HAP-1 (cell line): ENCODE data around the gene TDRD10.

Experiments used
- DNase-seq, 2 experiments: peaks; one replicate each; pipeline ENCODE4 v3.0.0-alpha.2; 2016 to 2020; ENCODE audit warnings: low spot score in 2 of 2
- H3K27me3 ChIP-seq: fragments of 250-450 bp; sonication (Bioruptor Pico); 2 replicates; pipeline ENCODE4 v1.5.1; 2020; ENCODE audit warnings: low read depth, mild to moderate bottlenecking, moderate library complexity
- H3K36me3 ChIP-seq: fragments of 250-450 bp; sonication (Bioruptor Pico); replicated peaks from 2 replicates; pipeline ENCODE4 v1.5.1; 2020; ENCODE audit warnings: mild to moderate bottlenecking
- H3K4me1 ChIP-seq: fragments of 250-450 bp; sonication (Bioruptor Pico); 2 replicates; pipeline ENCODE4 v1.5.1; 2020; ENCODE audit warnings: mild to moderate bottlenecking
- H3K4me3 ChIP-seq: fragments of 250-450 bp; sonication (Bioruptor Pico); 2 replicates; pipeline ENCODE4 v1.5.1; 2020; ENCODE audit warnings: mild to moderate bottlenecking, moderate library complexity
- H3K9me3 ChIP-seq: fragments of 250-450 bp; sonication (Bioruptor Pico); 2 replicates; pipeline ENCODE4 v1.5.1; 2020; ENCODE audit warnings: mild to moderate bottlenecking, moderate library complexity
- in situ Hi-C: fragments of 300-500 bp; cut with MboI; formaldehyde crosslinking; loops from 3 replicates; pipeline ENCODE4 v1.14.3; 2020; ENCODE audit warnings: low sequenced_read_pairs, inconsistent platforms, mixed read lengths

The TDRD10 gene

GRCh38 chr1:154575147-154575927 lies 73.3 kb downstream of the TDRD10 start:
- peaks cover 20% of the 10 kb centered on the region for H3K36me3 ChIP-seq
- no peaks in the 10 kb centered on the region for H3K4me1 ChIP-seq
- DNase-seq, result no peak
- H3K27me3 ChIP-seq, result no peaks in the 10 kb centered on the region
- no peaks in the 10 kb centered on the region for H3K9me3 ChIP-seq
- in situ Hi-C loops, result no loop called here
- no peak overlapping the region for H3K4me3 ChIP-seq

GRCh38 chr1:154575951-154576566 lies 74.0 kb downstream of the TDRD10 start:
- DNase-seq, result no peak
- in situ Hi-C loops, result no loop called here
- Histone ChIP-seq H3K9me3 (no peaks in the 10 kb centered on the region), H3K4me1 (no peaks in the 10 kb centered on the region), H3K36me3 (peaks cover 27% of the 10 kb centered on the region), H3K27me3 (no peaks in the 10 kb centered on the region), H3K4me3 (no peak overlapping the region)

- Histone ChIP-seq H3K4me3 (no peak overlapping the region), H3K4me1 (no peaks in the 10 kb centered on the region), H3K36me3 (peaks cover 42% of the 10 kb centered on the region), H3K9me3 (no peaks in the 10 kb centered on the region), H3K27me3 (no peaks in the 10 kb centered on the region)
- in situ Hi-C loops, result no loop called here
- no peak for DNase-seq
These were observed 75.5 kb downstream of the TDRD10 start for GRCh38 chr1:154577346-154578057.

GRCh38 chr1:154578058-154578418 lies 76.0 kb downstream of the TDRD10 start:
- no peak for DNase-seq
- Histone ChIP-seq H3K4me3 (no peak overlapping the region), H3K9me3 (no peaks in the 10 kb centered on the region), H3K36me3 (peaks cover 47% of the 10 kb centered on the region), H3K4me1 (no peaks in the 10 kb centered on the region), H3K27me3 (no peaks in the 10 kb centered on the region)
- in situ Hi-C loops, result no loop called here

- no peaks in the 10 kb centered on the region for H3K4me1 ChIP-seq
- in situ Hi-C loops, result no loop called here
- no peaks in the 10 kb centered on the region for H3K9me3 ChIP-seq
- DNase-seq, result no peak
- peaks cover 60% of the 10 kb centered on the region for H3K36me3 ChIP-seq
- no peaks in the 10 kb centered on the region for H3K27me3 ChIP-seq
- H3K4me3 ChIP-seq, result no peak overlapping the region
These were observed 77.4 kb downstream of the TDRD10 start for GRCh38 chr1:154579374-154579773.

GRCh38 chr1:154581766-154582165 lies 79.7 kb downstream of the TDRD10 start:
- H3K4me1 ChIP-seq, result no peaks in the 10 kb centered on the region

GRCh38 chr1:154582885-154583284 lies 80.9 kb downstream of the TDRD10 start:
- H3K9me3 ChIP-seq, result no peaks in the 10 kb centered on the region
- DNase-seq, result no peak
- H3K36me3 ChIP-seq, result peaks cover 95% of the 10 kb centered on the region
- H3K27me3 ChIP-seq, result no peaks in the 10 kb centered on the region
- H3K4me1 ChIP-seq, result no peaks in the 10 kb centered on the region
- H3K4me3 ChIP-seq, result no peak overlapping the region
- in situ Hi-C loops, result no loop called here

More at GRCh38 chr1:154581766-154582165, 79.7 kb downstream of the TDRD10 start:
- no peak overlapping the region for H3K4me3 ChIP-seq
- no peak for DNase-seq
- no peaks in the 10 kb centered on the region for H3K9me3 ChIP-seq
- H3K36me3 ChIP-seq, result peaks cover 84% of the 10 kb centered on the region
- H3K27me3 ChIP-seq, result no peaks in the 10 kb centered on the region
- in situ Hi-C loops, result no loop called here

- Histone ChIP-seq H3K36me3 (peaks cover 98% of the 10 kb centered on the region), H3K4me1 (no peaks in the 10 kb centered on the region), H3K27me3 (no peaks in the 10 kb centered on the region), H3K4me3 (no peak overlapping the region), H3K9me3 (no peaks in the 10 kb centered on the region)
- no peak for DNase-seq
- in situ Hi-C loops, result no loop called here
These were observed 81.8 kb downstream of the TDRD10 start for GRCh38 chr1:154583773-154584172.

GRCh38 chr1:154584267-154584994 lies 82.4 kb downstream of the TDRD10 start:
- Histone ChIP-seq H3K9me3 (no peaks in the 10 kb centered on the region), H3K4me3 (no peak overlapping the region), H3K4me1 (no peaks in the 10 kb centered on the region), H3K27me3 (no peaks in the 10 kb centered on the region), H3K36me3 (peaks cover 100% of the 10 kb centered on the region)
- in situ Hi-C loops, result no loop called here
- DNase-seq, result no peak

- no peak for DNase-seq
- peaks cover 100% of the 10 kb centered on the region for H3K36me3 ChIP-seq
These were observed 84.2 kb downstream of the TDRD10 start for GRCh38 chr1:154586231-154586630.

GRCh38 chr1:154586641-154587040 lies 84.6 kb downstream of the TDRD10 start:
- no peak for DNase-seq
- no peak overlapping the region for H3K4me3 ChIP-seq
- no peaks in the 10 kb centered on the region for H3K27me3 ChIP-seq
- in situ Hi-C loops, result no loop called here
- H3K4me1 ChIP-seq, result no peaks in the 10 kb centered on the region
- peaks cover 100% of the 10 kb centered on the region for H3K36me3 ChIP-seq
- no peaks in the 10 kb centered on the region for H3K9me3 ChIP-seq

More at GRCh38 chr1:154586231-154586630, 84.2 kb downstream of the TDRD10 start:
- no peak overlapping the region for H3K4me3 ChIP-seq
- no peaks in the 10 kb centered on the region for H3K9me3 ChIP-seq
- H3K4me1 ChIP-seq, result no peaks in the 10 kb centered on the region
- in situ Hi-C loops, result no loop called here
- no peaks in the 10 kb centered on the region for H3K27me3 ChIP-seq

- no peak for DNase-seq
- Histone ChIP-seq H3K9me3 (no peaks in the 10 kb centered on the region), H3K4me3 (no peak overlapping the region), H3K36me3 (peaks cover 94% of the 10 kb centered on the region), H3K4me1 (no peaks in the 10 kb centered on the region), H3K27me3 (no peaks in the 10 kb centered on the region)
- in situ Hi-C loops, result no loop called here
These were observed 87.8 kb downstream of the TDRD10 start for GRCh38 chr1:154589780-154590179.

GRCh38 chr1:154590756-154591155 lies 88.7 kb downstream of the TDRD10 start:
- Histone ChIP-seq H3K36me3 (peaks cover 92% of the 10 kb centered on the region), H3K9me3 (no peaks in the 10 kb centered on the region), H3K27me3 (no peaks in the 10 kb centered on the region), H3K4me1 (no peaks in the 10 kb centered on the region), H3K4me3 (no peak overlapping the region)
- in situ Hi-C loops, result no loop called here
- no peak for DNase-seq
